HepG2 (cell line): Measurements from ENCODE around the gene TMEM256. TPM values are rescaled to one million over a fixed set of nuclear protein-coding genes. Genes with fewer than 3 reads are reported as not detected.

Experiments
- ATAC-seq: fragments of 200-7000 bp; cut with Tn5 transposase; 3 replicates; pipeline ENCODE4 v1.9.1; 2020; ENCODE audit warnings: mild to moderate bottlenecking, moderate library complexity
- BruUV-seq: library from RNA; stranded (reverse); fragments of 400-500 nt; replicated peaks from 2 replicates; lab custom pipeline; 2021; lab: Mats Ljungman, UMichigan
- CTCF ChIA-PET: fragments of 300-600 bp; formaldehyde crosslinking; extraction: SDS; loops from one replicate; lab custom pipeline; 2021; ENCODE audit warnings: low total read pairs, inconsistent platforms, low intra/inter-chr PET ratio; lab: Yijun Ruan, JAX
- POLR2A ChIA-PET: fragments of 350-600 bp; sonication (Branson Sonifier 250); formaldehyde crosslinking; loops from one replicate; lab custom pipeline; 2020; ENCODE audit warnings: antibody characterized with exemption, inconsistent platforms; lab: Yijun Ruan, JAX
- DNase-seq: peaks from one replicate; pipeline ENCODE4 v3.0.0-alpha.2; 2015; ENCODE audit warnings: low spot score
- FAIRE-seq: peaks from 3 replicates; lab custom pipeline; 2011; peaks lifted over from hg19 to GRCh38; lab: Jason Lieb, UNC
- H2AFZ ChIP-seq: one replicate; pipeline ENCODE4 v1.6.1; 2011; ENCODE audit warnings: low read length, inconsistent platforms
- H3K27ac ChIP-seq: fragments of 300-600 bp; 3 replicates; pipeline ENCODE4 v1.8.0; 2011; ENCODE audit warnings: mixed run types, mild to moderate bottlenecking, mixed read lengths, low read length, inconsistent platforms; ENCODE audit not compliant: insufficient read depth; ENCODE audit errors: extremely low read length
- H3K27me3 ChIP-seq, 2 experiments: fragments of 200-600 bp in 1 of 2; 2 replicates in 1 of 2; 3 replicates in 1 of 2; pipeline versions ENCODE4 v1.6.0 to v1.8.0; 2011; ENCODE audit warnings: low read length in 2 of 2, mild to moderate bottlenecking in 2 of 2, moderate library complexity in 2 of 2, inconsistent platforms in 1 of 2; ENCODE audit not compliant: insufficient read depth in 2 of 2, control insufficient read depth in 1 of 2
- H3K36me3 ChIP-seq, 2 experiments: fragments of 200-600 bp in 1 of 2; replicated peaks in 1 of 2; 2 replicates in 1 of 2; 3 replicates in 1 of 2; pipeline versions ENCODE4 v1.5.1 to v1.8.0; 2011; ENCODE audit warnings: low read length in 2 of 2, inconsistent platforms in 1 of 2; ENCODE audit not compliant: insufficient read depth in 2 of 2, control insufficient read depth in 1 of 2
- H3K4me1 ChIP-seq: 2 replicates; pipeline ENCODE4 v1.5.1; 2012; ENCODE audit warnings: low read length, inconsistent platforms; ENCODE audit not compliant: insufficient read depth
- H3K4me2 ChIP-seq: 2 replicates; pipeline ENCODE4 v1.6.0; 2011; ENCODE audit warnings: low read depth, low read length, inconsistent platforms
- H3K4me3 ChIP-seq, 3 experiments: fragments of 200-600 bp in 1 of 3; sonication (generic), shearing (Covaris generic) in 1 of 3; replicated peaks in 1 of 3; 2 replicates each; pipeline ENCODE4 v1.5.1; 2011 to 2016; ENCODE audit warnings: low read length in 3 of 3, inconsistent platforms in 2 of 3, low read depth in 2 of 3, mild to moderate bottlenecking in 2 of 3, control low read depth in 1 of 3, mixed read lengths in 1 of 3; ENCODE audit not compliant: insufficient read depth in 1 of 3
- H3K79me2 ChIP-seq: one replicate; pipeline ENCODE4 v1.6.1; 2011; ENCODE audit warnings: low read length, inconsistent platforms; ENCODE audit not compliant: insufficient read depth
- H3K9ac ChIP-seq: 2 replicates; pipeline ENCODE4 v1.6.0; 2011; ENCODE audit warnings: mild to moderate bottlenecking, low read depth, low read length, inconsistent platforms; ENCODE audit not compliant: insufficient read depth
- H3K9me3 ChIP-seq: 2 replicates; pipeline ENCODE4 v1.5.1; 2012; ENCODE audit warnings: mild to moderate bottlenecking, low read length
- H4K20me1 ChIP-seq: 2 replicates; pipeline ENCODE4 v1.6.0; 2011; ENCODE audit warnings: inconsistent platforms, mild to moderate bottlenecking, low read length, moderate library complexity; ENCODE audit not compliant: insufficient read depth
- ADNP ChIP-seq: sonication (generic); formaldehyde crosslinking; IDR thresholded peaks from 2 replicates; pipeline ENCODE4 v1.4.0; 2020; ENCODE audit warnings: missing genetic modification reagents
- CENPBD1 ChIP-seq: sonication (generic); formaldehyde crosslinking; IDR thresholded peaks from 2 replicates; pipeline ENCODE4 v1.8.0; 2022; ENCODE audit warnings: missing genetic modification reagents, low read depth, mild to moderate bottlenecking, borderline replicate concordance
- HIC2 ChIP-seq: sonication (generic); formaldehyde crosslinking; IDR thresholded peaks from 2 replicates; pipeline ENCODE4 v1.9.0; 2022; ENCODE audit warnings: low read depth, missing genetic modification reagents
- KDM1A ChIP-seq: IDR thresholded peaks from 2 replicates; pipeline ENCODE4 v1.6.1; 2016; ENCODE audit warnings: missing compliant biosample characterization
- MBD4 ChIP-seq: IDR thresholded peaks from 2 replicates; pipeline ENCODE4 v1.6.1; 2012; ENCODE audit warnings: low read length, inconsistent platforms, borderline replicate concordance
- MIER3 ChIP-seq: IDR thresholded peaks from 2 replicates; pipeline ENCODE4 v1.6.1; 2016; ENCODE audit warnings: missing compliant biosample characterization, borderline replicate concordance
- POLR2A ChIP-seq, 2 experiments: IDR thresholded peaks; 2 replicates each; pipeline ENCODE4 v1.6.1; 2011; ENCODE audit warnings: low read depth in 2 of 2, low read length in 2 of 2, mild to moderate bottlenecking in 1 of 2, moderate library complexity in 1 of 2; ENCODE audit not compliant: insufficient read depth in 1 of 2
- PRDM15 ChIP-seq: sonication (generic); formaldehyde crosslinking; IDR thresholded peaks from 2 replicates; pipeline ENCODE4 v1.4.0; 2020; ENCODE audit warnings: missing genetic modification reagents
- XRCC5 ChIP-seq: fragments of 200-400 bp; formaldehyde crosslinking; optimal IDR thresholded peaks from 2 replicates; pipeline ENCODE3; 2017; ENCODE audit warnings: mild to moderate bottlenecking, low read length
- ZBTB26 ChIP-seq: IDR thresholded peaks from 2 replicates; pipeline ENCODE4 v1.6.1; 2016; ENCODE audit warnings: missing compliant biosample characterization, missing genetic modification reagents, borderline replicate concordance
- ZFP36L2 ChIP-seq: sonication (generic); formaldehyde crosslinking; IDR thresholded peaks from 2 replicates; pipeline ENCODE4 v1.4.0; 2020; ENCODE audit warnings: missing genetic modification reagents
- ZNF121 ChIP-seq: sonication (generic); formaldehyde crosslinking; IDR thresholded peaks from 2 replicates; pipeline ENCODE4 v1.5.0; 2020; ENCODE audit warnings: mild to moderate bottlenecking, missing genetic modification reagents
- ZNF335 ChIP-seq: sonication (generic); formaldehyde crosslinking; IDR thresholded peaks from 2 replicates; pipeline ENCODE4 v1.4.0; 2020; ENCODE audit warnings: missing genetic modification reagents
- ZNF580 ChIP-seq: IDR thresholded peaks from 2 replicates; pipeline ENCODE4 v1.6.1; 2016; ENCODE audit warnings: low read depth, borderline replicate concordance
- ZSCAN20 ChIP-seq: sonication (generic); formaldehyde crosslinking; IDR thresholded peaks from 2 replicates; pipeline ENCODE4 v1.4.0; 2020; ENCODE audit warnings: missing genetic modification reagents, mild to moderate bottlenecking, borderline replicate concordance
- WGBS: methylation state at CpG from one replicate; pipeline ENCODE4 v1.1.6; 2017; ENCODE audit warnings: low lambda C conversion rate; 5-methylcytosine and 5-hydroxymethylcytosine counted together
- in situ Hi-C: cut with HindIII; loops from 2 replicates; pipeline ENCODE4 v1.10.0; 2017; ENCODE audit warnings: low pct_unique_long_range_greater_than_20kb; ENCODE audit not compliant: extremely low pct_ligation_motif_present
- intact Hi-C: fragments of 100-400 bp; cut with micrococcal nuclease; formaldehyde crosslinking; loops from one replicate; pipeline ENCODE4 v1.10.0; 2022; ENCODE audit not compliant: unreplicated experiment
- polyA plus RNA-seq, 8 experiments: library from polyadenylated mRNA; depleted of rRNA in 3 of 8; stranded (reverse) in 7 of 8; unstranded in 1 of 8; fragments of >200 nt; fragmentation: Illumina TruSeq in 4 of 8; extraction: Trizol in 4 of 8; gene quantifications; 2 replicates each; pipeline versions ENCODE4 v1.2.1 to v1.2.3, GENCODE V29; 2011 to 2016; ENCODE audit warnings: low read depth in 4 of 8, missing spikeins in 1 of 8, mixed read lengths in 1 of 8; ENCODE audit not compliant: insufficient read depth in 1 of 8
- total RNA-seq, 5 experiments: library from RNA; depleted of rRNA; stranded (reverse); fragments of >200 nt; fragmentation: Illumina TruSeq; extraction: Trizol; gene quantifications; 2 replicates each; pipeline ENCODE4 v1.2.3, GENCODE V29; 2016; ENCODE audit warnings: low read depth in 1 of 5

TMEM256 gene
- total and polyA plus RNA-seq, 2 of the 13 experiments (the other 11 are each of a cell fraction or from before 2014, with no cell fraction given), result 231 to 252 TPM

GRCh38 chr17:7403043-7403726 lies 712 bp downstream of the TMEM256 start (continued):
- TF ChIP-seq XRCC5 (no peak), ZSCAN20 (CRISPR knock-in tag) (no peak), ZNF580 (no peak), ADNP (no peak)
- TF ChIP-seq, all 625 proteins: peak for 101

- in situ Hi-C loops, result no loop called here
- WGBS, result 85% methylated on average over 2 of the region's 2 CpGs
- FAIRE-seq, result no peak
These were observed 5.3 kb downstream of the TMEM256 start for GRCh38 chr17:7398612-7399011.

More at GRCh38 chr17:7398612-7399011, 5.3 kb downstream of the TMEM256 start:
- Histone ChIP-seq H3K9me3 (no peaks in the 10 kb centered on the region), H3K79me2 (peaks cover 4% of the 10 kb centered on the region), H3K9ac (no peak overlapping the region), H3K4me3 (no peak overlapping the region), H3K27me3 (no peaks in the 10 kb centered on the region; a peak in 2 of 5 replicates), H3K4me2 (no peak overlapping the region), H3K36me3 (no peaks in the 10 kb centered on the region), H3K27ac (no peak overlapping the region), H2AFZ (no peak overlapping the region), H4K20me1 (no peaks in the 10 kb centered on the region), H3K4me1 (peaks cover 17% of the 10 kb centered on the region)
- ChIA-PET CTCF (no interaction called here), POLR2A (interaction anchor here (0.6 to 1.5 kb wide), 3 partner anchors 36 to 162 kb away, joined by 3 to 4 read pairs (median 3); partner anchors contain the start of gene POLR2A)
- intact Hi-C loops, result no loop called here
- BruUV-seq, result no TSS peak
- no peak for DNase-seq
- peak; percentile 90 for TF ChIP-seq ZNF121
- TF ChIP-seq POLR2A (IDR thresholded peaks at IDR 0.05; ENCODE audit: insufficient read depth in 1 of 2, low read depth in 2 of 2, low read length in 2 of 2), result 0 out of 4 replicates have a peak, but pooled peaks of 1 of the 2 experiments have one; percentile 21
- TF ChIP-seq PRDM15 (CRISPR knock-in tag), result no peak
- no peak for TF ChIP-seq MIER3 (CRISPR knock-in tag)
- no peak for TF ChIP-seq MBD4
- TF ChIP-seq CENPBD1 (CRISPR knock-in tag), result no peak
- TF ChIP-seq ZBTB26 (CRISPR knock-in tag), result no peak
- no peak for TF ChIP-seq ZNF335 (CRISPR knock-in tag)
- no peak for TF ChIP-seq HIC2 (CRISPR knock-in tag)
- TF ChIP-seq ZFP36L2 (CRISPR knock-in tag), result no peak
- no peak for TF ChIP-seq KDM1A
- no peak for ATAC-seq
